Mononuclear cell (primary cell): ENCODE results near the gene SLC22A2. TPM values are rescaled to one million over a fixed set of nuclear protein-coding genes. Genes with fewer than 3 reads are reported as not detected.
"Not testable (repeated sequence)": the region's sequence is repeated elsewhere in the genome, so short reads cannot be mapped to it uniquely, and the experiment has no call there.

Source experiments
- H3K27me3 ChIP-seq: 2 replicates; pipeline ENCODE4 v1.6.0; 2011; ENCODE audit warnings: low read length, control low read depth; ENCODE audit not compliant: insufficient read depth
- H3K4me1 ChIP-seq: 2 replicates; pipeline ENCODE4 v1.5.1; 2011; ENCODE audit warnings: mild to moderate bottlenecking, low read length, control low read depth; ENCODE audit not compliant: insufficient read depth
- H3K4me3 ChIP-seq: 2 replicates; pipeline ENCODE4 v1.5.1; 2011; ENCODE audit warnings: mild to moderate bottlenecking, low read length, moderate library complexity
- H3K9me3 ChIP-seq: 2 replicates; pipeline ENCODE4 v1.5.1; 2011; ENCODE audit warnings: low read depth, mild to moderate bottlenecking, control low read depth, low read length
- total RNA-seq: library from RNA; depleted of rRNA; stranded (reverse); fragments of >200 nt; gene quantifications from one replicate; pipeline ENCODE4 v1.2.3, GENCODE V29; 2012

Gene SLC22A2
- total RNA-seq, 1 donor: not detected

DNA sequence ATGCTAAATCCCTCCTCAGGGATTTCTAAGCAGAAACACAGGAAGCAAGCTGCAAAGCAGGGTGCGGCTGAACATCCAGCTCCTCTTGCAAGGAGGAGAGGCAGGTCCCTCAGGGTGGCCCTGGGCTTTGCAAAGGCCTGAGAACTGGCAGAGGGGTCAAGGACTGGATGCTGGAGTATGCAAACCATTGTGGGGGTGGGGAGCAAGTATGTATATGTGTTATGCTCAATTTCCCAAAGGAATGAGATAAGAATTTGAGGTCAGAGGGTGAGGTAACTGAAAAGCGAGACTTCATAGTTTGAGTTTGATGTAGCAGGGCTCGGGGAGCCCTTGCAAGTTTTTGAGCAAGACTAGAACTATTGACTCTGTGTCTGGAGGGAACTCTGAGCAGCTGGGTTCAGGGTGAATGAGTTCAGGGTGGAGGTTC lies 11.2 kb downstream of the SLC22A2 start:
- Histone ChIP-seq H3K4me3 (no peak overlapping the region), H3K27me3 (no peaks in the 10 kb centered on the region), H3K9me3 (no peaks in the 10 kb centered on the region), H3K4me1 (no peaks in the 10 kb centered on the region)

GRCh38 chr6:160240691-160241084 lies 17.9 kb downstream of the SLC22A2 start:
- no peaks in the 10 kb centered on the region for H3K9me3 ChIP-seq
- no peak overlapping the region for H3K4me3 ChIP-seq
- no peaks in the 10 kb centered on the region for H3K27me3 ChIP-seq
- no peaks in the 10 kb centered on the region for H3K4me1 ChIP-seq

DNA sequence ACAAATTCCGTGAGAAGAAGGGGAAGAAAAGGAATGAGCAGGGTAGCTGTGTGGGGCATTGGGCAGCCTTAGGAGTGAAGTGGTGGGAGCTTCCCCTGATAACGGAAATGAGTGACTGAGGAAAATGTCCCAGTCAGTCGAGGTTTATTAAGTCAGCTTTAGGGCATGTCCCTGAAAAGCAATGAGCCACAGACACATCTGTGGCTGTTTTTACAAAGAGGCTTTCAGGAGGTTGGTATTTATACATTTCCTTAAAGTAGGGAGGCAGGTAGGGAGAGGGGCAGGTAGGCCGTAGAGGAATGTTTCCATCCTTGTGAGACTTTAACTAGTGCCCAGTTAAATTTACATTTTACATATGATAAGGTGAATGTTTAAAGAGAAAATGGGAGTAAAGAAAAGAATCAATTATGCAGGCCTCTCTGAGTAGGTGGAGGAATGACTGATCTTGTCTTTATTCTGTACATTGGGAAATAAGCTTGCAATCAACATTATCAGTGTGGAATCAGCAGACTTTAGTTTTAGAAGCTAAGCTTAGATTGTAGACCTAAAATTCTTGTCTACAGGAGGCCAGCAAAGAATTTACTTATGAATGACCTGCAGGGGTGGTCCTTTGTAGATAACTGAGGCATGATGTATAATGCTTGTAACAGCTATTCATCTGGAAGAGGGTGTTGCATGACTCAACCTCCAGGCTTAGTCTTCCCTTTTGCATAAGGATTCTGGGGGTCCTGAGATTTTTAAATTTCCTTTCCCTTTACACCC lies 18.5 kb downstream of the SLC22A2 start:
- Histone ChIP-seq H3K9me3 (no peaks in the 10 kb centered on the region), H3K4me1 (no peaks in the 10 kb centered on the region), H3K4me3 (no peak overlapping the region), H3K27me3 (no peaks in the 10 kb centered on the region)

DNA sequence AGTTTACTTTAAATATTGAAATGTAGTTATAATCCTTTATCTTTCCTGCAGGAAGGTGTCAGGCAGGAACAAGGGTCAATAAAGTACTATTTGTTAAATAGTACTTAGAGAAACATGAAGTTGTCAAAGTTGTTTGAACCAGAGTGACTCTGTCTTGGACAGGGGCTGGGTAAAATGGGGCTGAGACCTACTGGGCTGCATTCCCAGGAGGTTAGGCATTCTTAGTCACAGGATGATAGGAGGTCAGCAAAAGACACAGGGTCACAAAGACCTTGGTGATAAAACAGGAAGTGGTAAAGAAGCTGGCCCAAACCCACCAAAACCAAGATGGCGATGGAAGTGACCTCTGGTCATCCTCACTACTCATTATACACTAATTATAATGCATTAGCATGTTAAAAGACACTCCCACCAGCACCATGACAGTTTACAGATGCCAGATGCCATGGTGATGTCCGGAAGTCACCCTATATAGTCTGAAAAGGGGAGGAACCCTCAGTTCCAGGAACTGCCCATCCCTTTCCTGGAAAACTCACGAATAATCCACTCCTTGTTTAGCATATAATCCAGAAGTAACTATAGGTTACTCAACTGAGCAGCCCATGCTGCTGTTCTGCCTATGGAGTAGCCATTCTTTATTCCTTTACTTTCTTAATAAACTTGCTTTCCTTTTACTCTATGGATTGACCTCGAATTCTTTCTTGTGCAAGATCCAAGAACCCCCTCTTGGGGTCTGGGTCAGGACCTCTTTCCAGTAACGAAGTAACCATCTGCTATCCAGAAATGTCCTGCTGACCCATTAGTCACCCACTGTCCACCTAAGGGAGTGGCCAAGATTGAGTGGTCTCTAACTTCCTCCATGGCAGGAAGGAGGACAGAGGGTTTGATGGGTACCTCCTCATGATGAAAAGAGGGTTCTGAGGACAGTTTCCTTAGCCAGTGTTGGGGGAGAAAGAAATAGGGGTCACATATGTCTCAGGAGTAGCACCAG lies 19.6 kb downstream of the SLC22A2 start:
- no peaks in the 10 kb centered on the region for H3K4me1 ChIP-seq

GRCh38 chr6:160238278-160238711 lies 20.3 kb downstream of the SLC22A2 start:
- Histone ChIP-seq H3K27me3 (no peaks in the 10 kb centered on the region), H3K4me1 (no peaks in the 10 kb centered on the region), H3K9me3 (no peaks in the 10 kb centered on the region), H3K4me3 (no peak overlapping the region)

More for the DNA sequence above, 19.6 kb downstream of the SLC22A2 start:
- no peak overlapping the region for H3K4me3 ChIP-seq
- no peaks in the 10 kb centered on the region for H3K27me3 ChIP-seq
- no peaks in the 10 kb centered on the region for H3K9me3 ChIP-seq

DNA sequence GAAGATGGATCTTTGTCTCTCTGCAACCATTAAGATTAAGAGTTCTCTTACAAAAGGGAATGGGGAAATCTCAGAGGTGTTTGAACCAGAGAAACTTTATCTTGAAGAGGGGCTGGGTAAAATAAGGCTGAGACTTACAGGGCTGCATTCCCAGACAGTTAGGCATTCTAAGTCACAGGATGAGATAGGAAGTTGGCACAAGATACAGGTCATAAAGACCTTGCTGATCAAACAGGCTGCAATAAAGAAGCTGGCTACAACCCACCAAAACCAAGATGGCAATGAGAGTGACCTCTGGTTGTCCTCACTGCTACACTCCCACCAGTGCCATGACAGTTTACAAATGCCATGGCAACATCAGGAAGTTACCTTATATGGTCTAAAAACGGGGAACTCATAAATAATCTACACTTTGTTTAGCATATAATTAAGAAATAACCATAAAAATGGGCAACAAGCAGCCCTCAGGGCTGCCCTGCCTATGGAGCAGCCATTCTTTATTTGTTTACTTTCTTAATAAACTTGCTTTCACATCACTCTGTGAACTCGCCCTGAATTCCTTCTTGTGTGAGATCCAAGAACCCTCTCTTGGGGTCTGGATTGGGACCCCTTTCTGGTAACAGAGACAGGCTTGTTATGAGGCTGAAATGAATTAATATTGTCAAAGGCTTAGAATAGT lies 20.9 kb downstream of the SLC22A2 start:
- not testable (repeated sequence) for H3K4me1 ChIP-seq, H3K4me3 ChIP-seq, H3K27me3 ChIP-seq, H3K9me3 ChIP-seq

- not testable (repeated sequence) for H3K27me3 ChIP-seq, H3K9me3 ChIP-seq, H3K4me3 ChIP-seq, H3K4me1 ChIP-seq
These were observed 22.3 kb downstream of the SLC22A2 start for GRCh38 chr6:160236235-160236872.

- not testable (repeated sequence) for H3K4me1 ChIP-seq, H3K9me3 ChIP-seq, H3K4me3 ChIP-seq, H3K27me3 ChIP-seq
These were observed 24.5 kb downstream of the SLC22A2 start for GRCh38 chr6:160233950-160234640.

DNA sequence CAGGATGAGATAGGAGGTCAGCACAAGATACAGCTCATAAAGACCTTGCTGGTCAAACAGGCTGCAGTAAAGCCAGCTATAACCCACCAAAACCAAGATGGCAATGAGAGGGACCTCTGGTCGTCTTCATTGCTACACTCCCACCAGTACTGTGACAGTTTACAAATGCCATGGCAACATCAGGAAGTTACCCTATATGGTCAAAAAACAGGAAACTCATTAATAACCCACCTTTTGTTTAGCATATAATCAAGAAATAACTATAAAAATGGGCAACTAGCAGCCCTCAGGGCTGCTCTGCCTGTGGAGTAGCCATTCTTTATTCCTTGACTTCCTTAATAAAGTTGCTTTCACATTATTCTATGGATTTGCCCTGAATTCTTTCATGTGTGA lies 30.9 kb downstream of the SLC22A2 start:
- no peaks in the 10 kb centered on the region for H3K27me3 ChIP-seq
- H3K4me1 ChIP-seq: no peaks in the 10 kb centered on the region
- H3K4me3 ChIP-seq: no peak overlapping the region
- H3K9me3 ChIP-seq: no peaks in the 10 kb centered on the region

GRCh38 chr6:160227038-160227768 lies 31.4 kb downstream of the SLC22A2 start:
- no peaks in the 10 kb centered on the region for H3K27me3 ChIP-seq
- H3K4me3 ChIP-seq: no peak overlapping the region
- no peaks in the 10 kb centered on the region for H3K4me1 ChIP-seq
- H3K9me3 ChIP-seq: no peaks in the 10 kb centered on the region

DNA sequence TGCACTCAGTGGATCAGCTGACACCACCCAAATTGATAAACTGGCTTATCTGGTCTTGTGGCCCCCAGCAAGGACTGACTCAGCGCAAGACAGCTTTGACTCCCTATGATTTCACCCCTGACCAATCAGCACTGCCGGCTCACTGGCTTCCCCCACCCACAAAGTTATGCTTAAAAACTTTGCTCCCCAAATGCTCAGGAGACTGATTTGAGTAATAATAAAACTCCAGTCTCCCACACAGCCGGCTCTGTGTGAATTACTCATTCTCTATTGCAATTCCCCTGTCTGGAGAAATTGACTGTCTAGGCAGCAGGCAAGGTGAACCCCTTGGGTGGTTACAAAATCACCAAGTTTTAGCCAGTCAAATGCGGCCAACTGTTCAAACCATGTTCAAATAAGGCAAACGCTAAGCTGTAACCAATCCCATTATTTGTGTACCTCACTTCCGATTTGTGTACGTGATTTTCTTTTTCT lies 32.5 kb downstream of the SLC22A2 start:
- H3K27me3 ChIP-seq: no peaks in the 10 kb centered on the region
- no peaks in the 10 kb centered on the region for H3K4me1 ChIP-seq
- H3K9me3 ChIP-seq: no peaks in the 10 kb centered on the region
- H3K4me3 ChIP-seq: no peak overlapping the region

GRCh38 chr6:160224639-160225237 lies 33.9 kb downstream of the SLC22A2 start:
- H3K4me3 ChIP-seq: no peak overlapping the region
- no peaks in the 10 kb centered on the region for H3K27me3 ChIP-seq
- H3K4me1 ChIP-seq: no peaks in the 10 kb centered on the region
- no peaks in the 10 kb centered on the region for H3K9me3 ChIP-seq

DNA sequence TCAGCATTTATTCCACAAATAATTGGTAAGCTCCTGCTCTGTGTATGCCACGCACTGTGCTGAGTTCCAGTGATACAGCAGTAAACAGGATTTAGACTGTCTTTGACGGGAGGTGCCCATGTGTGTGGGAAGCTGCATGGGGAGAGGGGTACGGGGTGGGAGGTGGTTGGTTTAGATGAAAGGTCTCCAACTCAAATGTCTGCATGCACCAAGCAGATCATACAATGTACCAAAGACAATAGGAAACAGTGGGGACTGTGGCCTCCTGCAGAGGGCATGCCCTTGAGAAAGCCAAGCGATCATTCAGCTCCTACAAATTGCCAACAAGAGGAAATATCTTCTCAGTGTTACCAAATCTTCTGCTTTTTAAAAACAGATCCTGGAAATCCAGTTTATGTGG lies 36.1 kb downstream of the SLC22A2 start:
- Histone ChIP-seq H3K4me1 (no peaks in the 10 kb centered on the region), H3K27me3 (peaks cover 8% of the 10 kb centered on the region), H3K9me3 (peaks cover 8% of the 10 kb centered on the region), H3K4me3 (no peak overlapping the region)
